NOMO-1 treated with dmso at 0.1 percent for 144 hours (cell line): ENCODE measurements around the gene TYROBP.
"Not testable (repeated sequence)": the region's sequence is repeated elsewhere in the genome, so short reads cannot be mapped to it uniquely, and the experiment has no call there.

ENCODE experiments used
- DNase-seq: peaks from one replicate; lab custom pipeline; 2025; ENCODE audit not compliant: unreplicated experiment; lab: John Stamatoyannopoulos, UW

The TYROBP gene

DNA sequence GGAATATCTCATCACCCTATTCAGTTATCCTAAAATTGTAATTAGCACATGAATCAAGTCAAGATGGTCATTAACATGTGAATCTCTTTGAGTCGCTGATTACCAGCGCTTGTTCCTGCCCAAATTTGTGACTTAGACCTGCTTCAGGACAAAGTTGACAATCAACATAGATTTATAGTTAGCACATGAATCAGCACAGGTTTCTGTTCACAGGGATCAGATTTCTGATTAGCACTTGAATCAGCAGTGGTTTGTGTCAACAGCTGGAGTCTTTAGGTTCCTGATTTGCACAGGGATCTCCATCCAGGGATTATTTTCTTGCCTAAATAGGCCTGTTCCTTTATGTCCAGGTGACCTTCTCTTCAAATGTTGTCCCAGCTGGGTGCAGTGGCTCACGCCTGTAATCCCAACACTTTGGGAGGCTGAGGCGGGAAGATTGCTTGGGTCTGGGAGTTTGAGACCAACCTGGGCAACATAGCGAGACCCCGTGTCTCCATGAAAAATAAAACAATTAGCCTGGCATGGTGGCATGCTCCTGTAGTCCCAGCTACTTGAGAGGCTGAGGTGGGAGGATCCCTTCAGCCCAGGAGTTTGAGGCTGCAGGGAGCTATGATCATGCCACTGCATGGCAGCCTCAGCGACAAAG is 24.3 kb upstream of the TYROBP start:
- no peak for DNase-seq

GRCh38 chr19:35931874-35932202 is 23.7 kb upstream of the TYROBP start:
- no peak for DNase-seq

GRCh38 chr19:35931161-35931873 is 23.2 kb upstream of the TYROBP start:
- peak; percentile 98 for DNase-seq

DNA sequence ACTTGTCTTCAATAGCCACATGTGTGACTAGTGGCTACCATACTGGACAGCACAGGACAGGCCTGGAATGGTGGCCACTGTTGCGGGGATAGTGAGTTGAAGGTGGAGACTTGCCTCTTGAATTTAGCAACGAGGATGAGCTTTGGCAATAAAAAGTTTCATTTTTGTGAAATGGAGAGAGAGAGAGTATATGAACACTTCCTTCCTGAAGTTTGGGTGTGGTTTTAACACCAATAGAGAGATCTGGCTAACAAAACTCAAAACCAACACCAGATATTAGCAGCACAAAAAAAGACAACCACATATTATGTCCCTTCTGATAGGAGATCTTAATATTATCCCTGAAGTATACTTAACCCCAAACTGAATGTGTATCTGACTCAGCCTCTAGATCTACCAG is 21.8 kb upstream of the TYROBP start:
- peak; percentile 19 for DNase-seq

DNA sequence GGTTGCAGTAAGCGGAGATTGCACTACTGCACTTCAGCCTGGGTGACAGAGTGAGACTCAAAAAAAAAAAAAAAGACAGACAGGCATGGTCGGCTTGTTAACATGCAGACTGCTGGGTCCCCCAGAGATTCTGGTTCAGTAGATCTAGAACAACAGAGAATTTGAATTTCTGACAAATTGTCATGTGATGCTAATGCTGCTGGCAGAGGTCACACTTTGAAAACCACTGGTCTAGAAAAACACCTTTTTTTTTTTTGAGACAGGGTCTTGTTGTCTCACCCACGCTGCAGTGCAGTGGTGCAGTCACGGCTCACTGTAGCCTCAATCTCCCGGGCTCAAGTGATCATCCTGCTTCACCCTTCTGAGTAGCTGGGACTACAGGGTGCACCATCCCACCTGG is 20.4 kb upstream of the TYROBP start:
- no peak for DNase-seq

GRCh38 chr19:35925501-35925900 is 17.4 kb upstream of the TYROBP start:
- no peak for DNase-seq

- DNase-seq = no peak
Observed at GRCh38 chr19:35921012-35921411, 12.9 kb upstream of the TYROBP start.

DNA sequence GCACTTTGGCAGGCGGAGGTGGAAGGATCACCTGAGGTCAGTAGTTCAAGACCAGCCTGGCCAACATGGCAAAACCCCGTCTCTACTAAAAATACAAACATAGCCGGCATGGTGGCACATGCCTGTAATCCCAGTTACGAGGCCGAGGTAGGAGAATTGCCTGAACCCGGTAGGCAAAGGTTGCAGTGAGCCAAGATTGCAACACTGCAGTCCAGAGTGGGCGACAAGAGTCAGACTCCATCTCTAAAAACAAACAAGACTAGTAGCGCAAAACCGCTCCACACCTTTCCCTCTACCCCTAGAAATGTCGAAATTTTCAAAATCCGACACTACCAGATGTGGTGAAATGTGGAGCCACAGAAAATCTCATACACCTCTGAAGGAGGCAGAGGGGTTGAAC is 11.2 kb upstream of the TYROBP start:
- DNase-seq = no peak

DNA sequence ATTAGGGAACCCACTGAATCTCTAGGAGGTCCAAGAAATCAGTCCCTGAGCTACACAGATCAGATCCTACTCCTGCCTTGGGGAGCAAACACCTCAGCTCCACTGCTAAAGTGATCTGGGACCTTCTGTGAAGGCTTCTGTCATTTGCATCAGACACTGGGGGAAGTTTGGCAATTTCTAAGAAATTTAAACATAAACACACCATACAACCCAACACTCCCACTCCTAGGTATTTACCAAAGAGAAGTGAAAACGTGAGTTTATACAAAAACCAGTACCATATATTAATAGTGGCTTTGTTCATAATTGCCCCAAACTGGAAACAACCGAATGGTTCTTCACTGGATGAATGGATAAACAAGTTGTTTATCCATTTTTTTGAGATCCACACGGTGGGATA is 7.3 kb upstream of the TYROBP start:
- DNase-seq = no peak

GRCh38 chr19:35913589-35913988 is 5.5 kb upstream of the TYROBP start:
- no peak for DNase-seq

- DNase-seq = no peak
Observed at GRCh38 chr19:35911790-35912189, 3.7 kb upstream of the TYROBP start.

GRCh38 chr19:35911173-35911572 is 3.1 kb upstream of the TYROBP start:
- no peak for DNase-seq

DNA sequence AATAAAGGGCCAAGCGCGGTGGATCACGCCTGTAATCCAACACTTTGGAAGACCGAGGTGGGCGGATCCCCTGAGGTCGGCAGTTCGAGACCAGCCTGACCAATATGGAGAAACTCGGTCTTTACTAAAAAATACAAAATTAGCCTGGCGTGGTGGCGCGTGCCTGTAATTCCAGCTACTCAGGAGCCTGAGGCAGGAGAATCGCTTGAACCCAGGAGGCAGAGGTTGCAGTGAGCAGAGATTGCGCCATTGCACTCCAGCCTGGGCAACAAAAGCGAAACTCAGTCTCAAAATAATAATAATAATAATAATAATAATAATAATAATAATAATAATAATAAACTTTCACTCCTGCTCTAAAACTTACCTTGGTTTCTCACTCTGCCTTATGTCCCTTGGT is 2.3 kb upstream of the TYROBP start:
- DNase-seq = not testable (repeated sequence)

DNA sequence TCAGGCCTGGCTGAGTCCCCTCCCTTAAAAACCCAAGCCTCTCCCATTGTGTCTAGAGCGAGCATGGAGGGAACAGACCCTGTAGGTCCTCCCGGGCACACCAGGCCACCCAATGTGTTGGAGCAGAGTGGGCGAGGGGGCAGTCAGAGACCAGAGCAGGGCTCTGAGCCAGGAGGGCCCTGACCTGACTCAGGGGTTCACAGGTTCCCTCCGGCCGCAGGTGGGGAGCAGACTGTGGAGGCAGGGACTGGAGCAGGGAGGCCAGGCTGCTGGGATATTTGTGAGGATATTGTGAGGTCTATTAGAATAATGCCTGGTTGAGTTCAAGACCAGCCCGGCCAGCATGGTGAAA is 1.6 kb upstream of the TYROBP start:
- DNase-seq = no peak

DNA sequence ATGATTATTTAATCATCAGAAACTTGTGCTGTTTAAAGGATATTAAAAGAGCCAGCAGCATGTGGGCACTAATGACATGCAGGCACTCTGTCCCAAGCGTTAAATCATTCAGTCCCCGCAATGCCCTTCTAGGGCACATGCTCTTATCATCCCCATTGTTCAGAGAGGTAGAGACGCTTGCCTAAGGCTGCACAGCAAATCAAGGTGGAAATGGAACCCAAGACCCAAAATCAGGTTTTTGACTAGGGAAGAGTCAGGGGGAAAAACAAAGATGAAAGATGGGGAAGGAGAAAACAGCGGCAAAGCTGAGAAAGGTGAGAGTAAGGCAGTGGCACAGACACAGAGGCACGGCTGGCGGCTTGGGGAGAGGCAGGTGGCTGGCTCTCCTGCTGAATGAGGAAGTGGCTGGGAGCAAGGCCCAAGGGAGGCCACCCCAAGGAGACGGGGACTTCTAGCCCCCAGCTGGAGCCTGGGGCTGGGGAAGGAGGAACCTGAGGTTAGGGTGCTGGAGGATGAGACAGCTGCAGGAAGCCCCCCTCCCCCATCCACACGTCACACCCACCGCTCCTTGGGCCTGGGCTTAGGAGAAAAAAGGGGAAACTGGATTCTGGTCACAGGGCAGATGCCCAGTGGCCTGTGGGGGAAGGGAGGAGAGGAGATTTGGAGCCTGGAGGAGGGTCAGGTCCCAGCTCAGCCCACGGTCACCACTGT is 1.0 kb upstream of the TYROBP start:
- peak; percentile 100 for DNase-seq

DNA sequence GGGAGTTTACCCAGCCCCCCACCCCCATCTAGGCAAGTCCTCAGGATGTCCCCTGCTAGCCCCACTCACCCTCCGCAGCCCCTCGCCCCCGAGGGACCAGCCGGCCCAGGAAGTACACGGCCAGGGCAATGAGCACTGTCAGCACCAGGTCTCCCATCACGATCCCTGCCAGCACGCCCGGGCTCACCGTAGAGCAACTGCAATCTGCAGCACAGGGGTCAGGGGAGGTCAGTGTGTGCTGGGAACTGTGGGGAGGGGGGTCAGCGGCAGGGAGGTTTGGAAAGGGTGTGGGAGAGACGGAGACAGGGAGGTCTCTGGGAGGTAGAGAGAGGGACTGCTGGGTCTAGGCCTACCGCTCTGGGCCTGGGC is 734 bp downstream of the TYROBP start:
- no peak for DNase-seq

GRCh38 chr19:35905178-35905727 is 2.8 kb downstream of the TYROBP start:
- DNase-seq = no peak

GRCh38 chr19:35904311-35905068 is 3.6 kb downstream of the TYROBP start:
- peak; percentile 44 for DNase-seq

GRCh38 chr19:35903550-35904179 is 4.4 kb downstream of the TYROBP start:
- peak; percentile 97 for DNase-seq

DNA sequence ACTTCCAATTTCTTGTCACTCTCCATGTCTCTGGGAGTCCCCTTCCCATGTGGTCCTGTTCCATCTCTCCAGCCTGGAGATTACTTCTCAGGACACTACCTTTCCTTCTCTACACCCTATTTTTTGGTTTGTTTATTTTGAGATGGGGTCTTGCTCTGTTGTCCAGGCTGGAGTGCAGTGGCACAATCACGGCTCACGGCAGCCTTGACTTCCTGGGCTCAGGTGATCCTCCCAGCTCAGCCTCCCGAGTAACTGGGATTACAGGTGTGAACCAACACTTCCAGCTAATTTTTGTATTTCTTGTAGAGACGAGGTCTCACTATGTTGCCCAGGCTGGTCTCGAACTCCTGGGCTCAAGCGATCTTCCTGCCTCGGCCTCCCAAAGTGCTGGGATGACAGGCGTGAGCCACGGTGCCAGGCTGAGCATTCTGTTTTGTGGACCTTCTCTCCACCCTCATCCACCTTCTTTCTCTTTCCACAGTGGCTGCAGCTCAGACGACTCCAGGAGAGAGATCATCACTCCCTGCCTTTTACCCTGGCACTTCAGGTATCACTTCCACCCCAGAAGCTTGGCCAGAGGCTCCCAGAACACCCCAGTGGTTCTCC is 5.1 kb downstream of the TYROBP start:
- no peak for DNase-seq
